Heart right ventricle (tissue), 16 donors: ENCODE results near the gene HTT. TPM values are rescaled to one million over a fixed set of nuclear protein-coding genes. Genes with fewer than 3 reads are reported as not detected.

Experiments used
- ATAC-seq, 8 donors: fragments of 200-7000 bp; cut with Tn5 transposase; one replicate each; pipeline ENCODE4 v1.9.1; 2020; ENCODE audit warnings: mild to moderate bottlenecking in 8 of 8, moderate library complexity in 8 of 8, moderate number of reproducible peaks in 1 of 8
- DNase-seq, 2 donors: peaks; one replicate each; pipeline ENCODE4 v3.0.0-alpha.2; 2020
- H3K27ac ChIP-seq, 10 donors: fragments of 200-600 bp; sonication (generic) in 2 of 10; one replicate each; pipeline versions ENCODE4 v1.5.0 to v1.8.0; 2020 to 2022; ENCODE audit warnings: mild to moderate bottlenecking in 3 of 10
- H3K27me3 ChIP-seq, 7 donors: fragments of 200-600 bp; one replicate each; pipeline ENCODE4 v1.8.0; 2021 to 2022; ENCODE audit warnings: mild to moderate bottlenecking in 2 of 7
- H3K36me3 ChIP-seq, 9 donors: fragments of 200-600 bp; sonication (generic) in 1 of 9; one replicate each; pipeline versions ENCODE4 v1.5.0 to v1.8.0; 2020 to 2022; ENCODE audit warnings: mild to moderate bottlenecking in 2 of 9
- H3K4me1 ChIP-seq, 9 donors: fragments of 200-600 bp; sonication (generic) in 1 of 9; one replicate each; pipeline versions ENCODE4 v1.5.0 to v1.8.0; 2020 to 2022; ENCODE audit warnings: mild to moderate bottlenecking in 4 of 9
- H3K4me3 ChIP-seq, 10 donors: fragments of 200-600 bp; sonication (generic) in 2 of 10; one replicate each; pipeline versions ENCODE4 v1.5.0 to v1.8.0; 2020 to 2022; ENCODE audit warnings: mild to moderate bottlenecking in 7 of 10, moderate library complexity in 2 of 10
- H3K9me3 ChIP-seq, 11 donors: fragments of 200-600 bp in 10 of 11; sonication (generic) in 2 of 11; one replicate each; pipeline versions ENCODE4 v1.5.0 to v1.8.0; 2013 to 2022; ENCODE audit warnings: mild to moderate bottlenecking in 2 of 11, control low read depth in 1 of 11, moderate library complexity in 1 of 11
- WGBS, 2 donors: extraction: QIAGEN DNeasy Blood & Tissue Kit; methylation state at CpG; one replicate each; pipeline ENCODE4 v1.1.7; 2013; ENCODE audit warnings: inconsistent platforms in 1 of 2; 5-methylcytosine and 5-hydroxymethylcytosine counted together
- intact Hi-C, 10 donors: fragments of 100-400 bp; cut with DNase I; formaldehyde crosslinking; loops; one replicate each; pipeline versions ENCODE4 v1.11.1 to v1.14.2; 2022
- polyA plus RNA-seq, 2 donors: library from polyadenylated mRNA; stranded (reverse); fragments of 200-250 nt; gene quantifications; one replicate each; pipeline ENCODE4 v1.2.3, GENCODE V29; 2013
- total RNA-seq, 10 donors: library from RNA; stranded (reverse); fragmentation: NEBNext Ultra II Directional in 3 of 10; extraction: Animal tissue kit (Norgen Biotek cat#: 25700) in 3 of 10; gene quantifications; one replicate each; pipeline versions ENCODE4 v1.2.1 to v1.2.4, GENCODE V29; 2021 to 2023
- TF ChIP-seq, protein P1 (sequence below), 9 donors: fragments of 200-600 bp; sonication (generic) in 2 of 9; IDR thresholded peaks; one replicate each; pipeline versions ENCODE4 v1.5.0 to v1.8.0; 2021 to 2022; ENCODE audit warnings: antibody characterized with exemption in 9 of 9, mild to moderate bottlenecking in 5 of 9, moderate library complexity in 1 of 9
- donor health status: Arrhythmogenic right ventricular cardiomyopathy.
- donor health status: ischemic (EF 13 %, LVEDD 7.1; RV severe dilation, severe dysfunction).
- donor health status: healthy with polysubstance abuse.
- donor health status: DM: no; HTN: yes; CAD: no.
- donor health status: DM: no; HTN: no; CAD: no.
- donor health status: ischemic (EF 25% LVEDD 6.9; RV normal size, moderate dysfunction).
- donor health status: ischemic (EF 25% LVEDD 5.7; RV mildly dilated, moderate dysfunction).
- donor health status: healthy.
- donor health status: DM: yes; HTN: yes; CAD: no.
- donor health status: Ischemic cardiomyopathy.
- donor health status: ischemic (EF 35%, LVEDD 5.7; RV mildly dilated, moderate dysfunction).
- donor health status: nonischemic (EF 11% LVEDD 7.7; RV severe dilation, severe dysfunction).
- donor health status: DM: yes; HTN: yes; CAD: no.
- donor health status: PGD.
- donor health status: ischemic (EF 29% LVEDD 5.4; RV normal size, mild dysfunction).
- donor health status: nonischemic (EF 23%, LVEDD 6.1; RV moderate dilation, normal function).

HTT gene
- total and polyA plus RNA-seq, 12 donors: 6.3 to 34.0 (median 24.1) TPM

- no peak overlapping the region for H3K4me3 ChIP-seq
- H3K4me1 ChIP-seq: peaks cover 0 to 4% (median 0%) of the 10 kb centered on the region in 9 donors
- H3K27me3 ChIP-seq: no peaks in the 10 kb centered on the region
- no peak for DNase-seq
- 80 to 82% methylated on average over 3 of the region's 3 CpGs for WGBS, 2 donors
- no peak overlapping the region for H3K27ac ChIP-seq
- no peaks in the 10 kb centered on the region for H3K9me3 ChIP-seq
- peaks cover 0 to 100% (median 86%) of the 10 kb centered on the region in 9 donors for H3K36me3 ChIP-seq
- intact Hi-C loops: no loop called here
- TF ChIP-seq, protein P1, sequence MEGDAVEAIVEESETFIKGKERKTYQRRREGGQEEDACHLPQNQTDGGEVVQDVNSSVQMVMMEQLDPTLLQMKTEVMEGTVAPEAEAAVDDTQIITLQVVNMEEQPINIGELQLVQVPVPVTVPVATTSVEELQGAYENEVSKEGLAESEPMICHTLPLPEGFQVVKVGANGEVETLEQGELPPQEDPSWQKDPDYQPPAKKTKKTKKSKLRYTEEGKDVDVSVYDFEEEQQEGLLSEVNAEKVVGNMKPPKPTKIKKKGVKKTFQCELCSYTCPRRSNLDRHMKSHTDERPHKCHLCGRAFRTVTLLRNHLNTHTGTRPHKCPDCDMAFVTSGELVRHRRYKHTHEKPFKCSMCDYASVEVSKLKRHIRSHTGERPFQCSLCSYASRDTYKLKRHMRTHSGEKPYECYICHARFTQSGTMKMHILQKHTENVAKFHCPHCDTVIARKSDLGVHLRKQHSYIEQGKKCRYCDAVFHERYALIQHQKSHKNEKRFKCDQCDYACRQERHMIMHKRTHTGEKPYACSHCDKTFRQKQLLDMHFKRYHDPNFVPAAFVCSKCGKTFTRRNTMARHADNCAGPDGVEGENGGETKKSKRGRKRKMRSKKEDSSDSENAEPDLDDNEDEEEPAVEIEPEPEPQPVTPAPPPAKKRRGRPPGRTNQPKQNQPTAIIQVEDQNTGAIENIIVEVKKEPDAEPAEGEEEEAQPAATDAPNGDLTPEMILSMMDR (IDR thresholded peaks at IDR 0.05): no peak
- no peak for ATAC-seq
Observed at GRCh38 chr4:3130201-3130600, 55.7 kb downstream of the HTT start.

GRCh38 chr4:3130826-3131225 lies 56.3 kb downstream of the HTT start:
- H3K27ac ChIP-seq: no peak overlapping the region
- H3K4me1 ChIP-seq: peaks cover 0 to 4% (median 0%) of the 10 kb centered on the region in 9 donors
- intact Hi-C loops: no loop called here
- H3K36me3 ChIP-seq: peaks cover 0 to 100% (median 86%) of the 10 kb centered on the region in 9 donors
- H3K4me3 ChIP-seq: no peak overlapping the region
- TF ChIP-seq, protein P1 (IDR thresholded peaks at IDR 0.05): no peak
- ATAC-seq: no peak
- no peaks in the 10 kb centered on the region for H3K27me3 ChIP-seq
- DNase-seq: no peak
- WGBS, 2 donors: 70 to 83% methylated on average over 4 of the region's 4 CpGs
- no peaks in the 10 kb centered on the region for H3K9me3 ChIP-seq

- Histone ChIP-seq H3K4me1 (peaks cover 0 to 4% (median 0%) of the 10 kb centered on the region in 9 donors), H3K4me3 (no peak overlapping the region), H3K27me3 (no peaks in the 10 kb centered on the region), H3K9me3 (no peaks in the 10 kb centered on the region), H3K36me3 (peaks cover 0 to 100% (median 67%) of the 10 kb centered on the region in 9 donors), H3K27ac (no peak overlapping the region)
- 94% methylated on average over 5 of the region's 5 CpGs for WGBS, 2 donors
- intact Hi-C loops: loop anchor here in 1 of 10 donors (2.0 kb wide), 1 partner anchor 25 kb away; no protein-coding TSS in a partner anchor
- TF ChIP-seq, protein P1 (IDR thresholded peaks at IDR 0.05): no peak
- ATAC-seq: no peak
- no peak for DNase-seq
Observed at GRCh38 chr4:3134201-3134600, 59.7 kb downstream of the HTT start.

GRCh38 chr4:3135155-3136011 lies 60.9 kb downstream of the HTT start:
- H3K4me3 ChIP-seq: no peak overlapping the region
- DNase-seq (no peak), ATAC-seq (no peak)
- TF ChIP-seq, protein P1 (IDR thresholded peaks at IDR 0.05): no peak
- WGBS, 2 donors: 74 to 78% methylated on average over 6 of the region's 6 CpGs
- intact Hi-C loops: loop anchor here in 2 of 10 donors (1.0 to 2.0 kb wide), 2 partner anchors 27 to 29 kb away; no protein-coding TSS in a partner anchor
- H3K4me1 ChIP-seq: peaks cover 0 to 4% (median 0%) of the 10 kb centered on the region in 9 donors
- H3K27me3 ChIP-seq: no peaks in the 10 kb centered on the region
- H3K27ac ChIP-seq: no peak overlapping the region
- no peaks in the 10 kb centered on the region for H3K9me3 ChIP-seq
- peaks cover 0 to 100% (median 67%) of the 10 kb centered on the region in 9 donors for H3K36me3 ChIP-seq
